Karpas-422 (cell line): Measurements from ENCODE around the gene CD79B. TPM values are rescaled to one million over a fixed set of nuclear protein-coding genes. Genes with fewer than 3 reads are reported as not detected.

ENCODE experiments used
- DNase-seq: peaks from one replicate; pipeline ENCODE4 v3.0.0-alpha.2; 2015
- H2AFZ ChIP-seq: fragments of 200-600 bp; sonication (generic); 2 replicates; pipeline ENCODE4 v1.6.1; 2014; ENCODE audit warnings: antibody characterized with exemption, low read length, mixed read lengths
- H3K27ac ChIP-seq: fragments of 200-600 bp; sonication (generic); 2 replicates; pipeline ENCODE4 v1.5.1; 2014; ENCODE audit warnings: mild to moderate bottlenecking, low read length, moderate library complexity
- H3K27me3 ChIP-seq: fragments of 200-600 bp; sonication (generic); 2 replicates; pipeline ENCODE4 v1.6.1; 2014; ENCODE audit warnings: low read length, mixed read lengths
- H3K36me3 ChIP-seq: fragments of 200-600 bp; sonication (generic); 2 replicates; pipeline ENCODE4 v1.6.1; 2014; ENCODE audit warnings: low read length, mixed read lengths; ENCODE audit not compliant: insufficient read depth
- H3K4me1 ChIP-seq: fragments of 200-600 bp; sonication (generic); 2 replicates; pipeline ENCODE4 v1.6.1; 2014; ENCODE audit warnings: mild to moderate bottlenecking, low read length, mixed read lengths
- H3K4me2 ChIP-seq: fragments of 200-600 bp; sonication (generic); 2 replicates; pipeline ENCODE4 v1.6.1; 2014; ENCODE audit warnings: low read length, low read depth, mild to moderate bottlenecking; ENCODE audit not compliant: poor library complexity, severe bottlenecking
- H3K4me3 ChIP-seq: fragments of 200-600 bp; sonication (generic); 2 replicates; pipeline ENCODE4 v1.5.1; 2014; ENCODE audit warnings: mild to moderate bottlenecking, antibody characterized with exemption, low read length, mixed read lengths
- H3K79me2 ChIP-seq: fragments of 200-600 bp; sonication (generic); 2 replicates; pipeline ENCODE4 v1.6.1; 2014; ENCODE audit warnings: mild to moderate bottlenecking, low read length, mixed read lengths
- H3K9ac ChIP-seq: fragments of 200-600 bp; sonication (generic); 2 replicates; pipeline ENCODE4 v1.6.0; 2014; ENCODE audit warnings: low read length
- H3K9me2 ChIP-seq: fragments of 200-600 bp; sonication (generic), shearing (Covaris generic); replicated peaks from 2 replicates; pipeline ENCODE4 v1.6.0; 2014; ENCODE audit warnings: mild to moderate bottlenecking, low read length, moderate library complexity; ENCODE audit not compliant: insufficient read depth
- H3K9me3 ChIP-seq: fragments of 300-700, 200-600 bp; sonication (generic); 2 replicates; pipeline ENCODE4 v1.6.1; 2014; ENCODE audit warnings: low read length, mixed read lengths
- H4K20me1 ChIP-seq: fragments of 200-600 bp; sonication (generic); 2 replicates; pipeline ENCODE4 v1.6.1; 2014; ENCODE audit warnings: mild to moderate bottlenecking, antibody characterized with exemption, low read length, low read depth; ENCODE audit not compliant: insufficient read depth
- total RNA-seq: library from RNA; depleted of rRNA; stranded (reverse); fragments of >200 nt; shearing (Covaris generic); gene quantifications from 2 replicates; pipeline ENCODE4 v1.2.3, GENCODE V29; 2014; ENCODE audit warnings: low replicate concordance

The CD79B gene
- total RNA-seq, 1 experiment from 2014 or later = 545 TPM

DNA sequence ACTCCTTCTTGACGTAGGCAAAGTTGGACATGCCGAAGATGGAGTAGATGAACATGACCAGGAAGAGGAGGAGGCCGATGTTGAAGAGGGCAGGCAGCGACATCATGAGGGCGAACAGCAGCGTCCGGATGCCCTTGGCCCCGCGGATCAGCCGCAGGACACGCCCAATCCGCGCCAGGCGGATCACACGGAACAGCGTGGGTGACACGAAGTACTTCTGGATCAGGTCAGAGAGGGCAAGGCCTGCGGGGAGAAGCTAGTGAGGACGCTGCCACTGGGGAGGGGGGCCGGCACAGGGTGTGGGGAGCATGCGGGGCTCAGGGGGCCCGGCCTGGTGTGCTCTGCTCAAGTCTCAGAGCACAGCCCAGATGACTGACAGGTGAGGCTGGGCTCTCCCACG is 9.6 kb upstream of the CD79B start:
- no peak overlapping the region for H3K4me2 ChIP-seq
- H3K79me2 ChIP-seq = no peaks in the 10 kb centered on the region
- no peaks in the 10 kb centered on the region for H3K9me2 ChIP-seq
- H3K9ac ChIP-seq = no peak overlapping the region
- no peaks in the 10 kb centered on the region for H4K20me1 ChIP-seq
- H2AFZ ChIP-seq = no peak overlapping the region
- no peaks in the 10 kb centered on the region for H3K27me3 ChIP-seq
- DNase-seq = no peak
- H3K9me3 ChIP-seq = no peaks in the 10 kb centered on the region
- H3K4me1 ChIP-seq = peaks cover 21% of the 10 kb centered on the region
- no peak overlapping the region for H3K27ac ChIP-seq
- H3K36me3 ChIP-seq = no peaks in the 10 kb centered on the region
- H3K4me3 ChIP-seq = no peak overlapping the region

DNA sequence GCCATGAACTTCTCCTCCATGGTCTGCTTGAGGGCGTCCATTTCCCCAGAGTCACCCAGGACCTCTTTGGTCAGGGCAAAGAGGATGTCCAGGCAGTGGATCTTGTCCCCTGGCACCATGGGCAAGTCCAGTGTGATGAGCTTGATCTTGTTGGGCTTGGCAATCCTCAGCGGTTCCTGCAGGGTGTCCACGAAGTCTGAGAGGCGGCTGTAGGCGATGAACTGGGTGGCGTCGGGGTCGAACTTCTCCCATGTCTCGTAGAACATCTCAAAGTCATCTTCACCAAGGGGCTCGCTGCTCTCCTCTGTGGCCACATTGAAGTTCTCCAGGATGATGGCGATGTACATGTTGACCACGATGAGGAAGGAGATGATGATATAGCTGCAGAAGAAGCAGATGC is 9.0 kb upstream of the CD79B start:
- no peak for DNase-seq
- Histone ChIP-seq H3K4me1 (peaks cover 21% of the 10 kb centered on the region), H3K27me3 (no peaks in the 10 kb centered on the region), H3K4me3 (no peak overlapping the region), H3K9me2 (no peaks in the 10 kb centered on the region), H3K9ac (no peak overlapping the region), H3K9me3 (no peaks in the 10 kb centered on the region), H2AFZ (no peak overlapping the region), H3K27ac (no peak overlapping the region), H4K20me1 (no peaks in the 10 kb centered on the region), H3K79me2 (no peaks in the 10 kb centered on the region), H3K36me3 (no peaks in the 10 kb centered on the region), H3K4me2 (no peak overlapping the region)

DNA sequence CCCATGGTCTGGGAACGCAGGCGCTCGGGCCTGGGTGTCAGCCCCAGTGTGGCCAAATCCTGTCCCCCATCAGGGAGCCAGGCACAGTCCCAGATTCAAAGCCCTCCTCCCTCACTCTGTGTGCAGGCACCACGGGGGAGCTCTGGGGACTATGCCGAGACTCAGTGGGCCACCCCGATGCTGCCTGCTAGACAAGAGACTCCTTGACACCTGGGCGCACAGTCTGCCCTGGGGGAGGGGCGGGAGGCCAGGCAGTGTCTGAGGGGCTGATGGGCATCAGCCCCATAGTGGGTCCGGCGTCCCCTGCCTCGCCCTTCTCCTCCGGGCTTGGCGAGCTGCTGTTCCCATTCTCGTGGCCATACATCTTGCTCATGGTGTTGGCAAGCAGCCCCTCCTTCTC is 8.5 kb upstream of the CD79B start:
- Histone ChIP-seq H3K9me2 (no peaks in the 10 kb centered on the region), H3K27me3 (no peaks in the 10 kb centered on the region), H2AFZ (no peak overlapping the region), H3K4me2 (no peak overlapping the region), H3K27ac (no peak overlapping the region), H3K36me3 (no peaks in the 10 kb centered on the region), H3K4me1 (peaks cover 17% of the 10 kb centered on the region), H4K20me1 (no peaks in the 10 kb centered on the region), H3K9me3 (no peaks in the 10 kb centered on the region), H3K4me3 (no peak overlapping the region), H3K9ac (no peak overlapping the region), H3K79me2 (no peaks in the 10 kb centered on the region)
- no peak for DNase-seq

DNA sequence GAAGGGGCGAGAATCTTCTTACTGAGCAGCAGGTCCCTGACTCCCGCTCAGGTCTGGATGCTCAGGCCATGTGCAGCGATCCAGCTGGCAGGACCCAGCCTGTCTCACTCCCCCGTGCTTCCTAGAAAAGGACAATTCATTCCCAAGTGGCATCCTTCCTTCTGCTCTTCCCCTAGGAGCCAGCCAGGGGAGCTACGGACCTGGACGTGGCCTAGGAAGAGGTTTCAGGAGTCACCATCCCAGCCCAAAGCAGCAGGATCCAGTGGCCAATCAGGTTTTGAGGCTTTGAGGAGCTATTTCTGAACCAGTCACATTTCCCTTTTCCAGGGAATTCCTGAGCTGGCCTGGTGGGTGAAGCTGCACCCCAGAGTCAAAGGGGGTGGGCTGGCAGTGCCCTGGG is 7.8 kb upstream of the CD79B start:
- Histone ChIP-seq H3K4me1 (peaks cover 19% of the 10 kb centered on the region), H3K27ac (no peak overlapping the region), H3K9ac (no peak overlapping the region), H3K79me2 (no peaks in the 10 kb centered on the region), H3K36me3 (no peaks in the 10 kb centered on the region), H3K4me3 (no peak overlapping the region), H3K9me3 (no peaks in the 10 kb centered on the region), H3K9me2 (no peaks in the 10 kb centered on the region), H2AFZ (no peak overlapping the region), H3K4me2 (no peak overlapping the region), H3K27me3 (no peaks in the 10 kb centered on the region), H4K20me1 (no peaks in the 10 kb centered on the region)
- DNase-seq = no peak

DNA sequence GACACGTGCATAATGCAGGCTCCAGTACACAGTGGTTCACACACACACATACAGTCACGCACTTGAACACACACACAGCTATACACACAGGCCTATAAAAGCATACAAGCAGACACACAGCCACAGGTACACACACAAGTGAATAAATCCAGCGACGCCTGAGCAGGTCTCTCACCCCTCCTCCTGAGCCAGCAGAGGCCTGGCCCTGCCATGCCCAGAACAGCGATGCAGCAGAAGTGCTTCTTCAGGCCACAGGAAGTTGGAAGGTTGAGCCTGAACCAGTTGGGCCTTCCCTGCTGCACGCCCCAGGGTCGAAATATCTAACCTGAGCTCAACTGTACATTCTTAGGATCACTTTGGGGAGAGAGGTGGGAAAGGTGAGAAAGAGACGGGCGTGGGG is 7.3 kb upstream of the CD79B start:
- no peaks in the 10 kb centered on the region for H3K27me3 ChIP-seq
- no peak for DNase-seq
- H3K4me1 ChIP-seq = peaks cover 24% of the 10 kb centered on the region
- no peak overlapping the region for H3K4me3 ChIP-seq
- no peaks in the 10 kb centered on the region for H3K36me3 ChIP-seq
- no peak overlapping the region for H2AFZ ChIP-seq
- no peak overlapping the region for H3K4me2 ChIP-seq
- H3K27ac ChIP-seq = no peak overlapping the region
- no peak overlapping the region for H3K9ac ChIP-seq
- H4K20me1 ChIP-seq = no peaks in the 10 kb centered on the region
- no peaks in the 10 kb centered on the region for H3K9me2 ChIP-seq
- no peaks in the 10 kb centered on the region for H3K9me3 ChIP-seq
- H3K79me2 ChIP-seq = no peaks in the 10 kb centered on the region

DNA sequence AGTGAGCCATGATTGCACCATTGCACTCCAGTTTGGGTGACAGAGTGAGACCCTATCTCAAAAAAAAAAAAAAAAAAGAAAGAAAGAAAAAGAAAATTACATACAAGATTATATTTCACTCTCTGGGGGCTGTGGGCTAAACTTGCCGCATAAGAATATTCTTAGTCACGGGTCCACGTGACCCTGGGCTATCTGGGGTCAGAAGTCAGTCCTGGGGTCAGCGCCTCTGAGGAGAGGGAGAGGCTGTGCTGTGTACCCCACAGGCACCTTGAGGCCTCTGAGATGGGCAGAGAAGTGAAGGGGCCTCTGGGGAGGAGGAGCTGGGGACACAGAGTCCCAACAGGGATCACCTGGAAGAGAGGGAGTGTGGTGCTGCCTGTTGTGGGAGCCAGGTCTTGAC is 5.8 kb upstream of the CD79B start:
- H3K9me2 ChIP-seq = no peaks in the 10 kb centered on the region
- H3K27me3 ChIP-seq = no peaks in the 10 kb centered on the region
- H3K27ac ChIP-seq = no peak overlapping the region
- peaks cover 39% of the 10 kb centered on the region for H3K4me1 ChIP-seq
- H3K36me3 ChIP-seq = no peaks in the 10 kb centered on the region
- H3K9me3 ChIP-seq = no peaks in the 10 kb centered on the region
- no peak overlapping the region for H3K4me2 ChIP-seq
- no peak overlapping the region for H2AFZ ChIP-seq
- H3K79me2 ChIP-seq = no peaks in the 10 kb centered on the region
- H4K20me1 ChIP-seq = no peaks in the 10 kb centered on the region
- no peak for DNase-seq
- H3K9ac ChIP-seq = no peak overlapping the region
- no peak overlapping the region for H3K4me3 ChIP-seq

DNA sequence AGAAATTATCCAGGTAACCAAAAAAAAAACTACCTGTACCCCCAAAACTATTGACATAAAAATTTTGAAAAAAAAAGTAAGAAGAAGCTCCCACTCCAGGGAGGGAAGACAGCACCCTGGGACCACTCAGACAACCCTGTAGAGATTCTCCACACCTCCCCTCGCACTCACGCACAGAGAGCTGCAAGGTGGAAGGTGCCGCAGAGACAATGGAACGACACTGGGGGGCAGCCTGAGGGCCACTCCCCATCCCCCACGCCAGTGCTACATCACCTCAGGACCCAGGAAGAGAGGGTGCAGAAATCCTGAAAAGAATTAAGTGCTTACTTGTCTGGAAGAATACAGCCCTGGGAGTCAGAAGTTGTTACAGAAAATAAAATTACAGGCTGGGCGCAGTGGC is 5.2 kb upstream of the CD79B start:
- H3K4me3 ChIP-seq = no peak overlapping the region
- H3K9ac ChIP-seq = no peak overlapping the region
- H2AFZ ChIP-seq = no peak overlapping the region
- H3K27ac ChIP-seq = no peak overlapping the region
- no peaks in the 10 kb centered on the region for H3K27me3 ChIP-seq
- H3K4me1 ChIP-seq = peaks cover 45% of the 10 kb centered on the region
- no peak for DNase-seq
- no peaks in the 10 kb centered on the region for H3K9me3 ChIP-seq
- H4K20me1 ChIP-seq = no peaks in the 10 kb centered on the region
- H3K4me2 ChIP-seq = peak overlapping the region; percentile 23
- no peaks in the 10 kb centered on the region for H3K9me2 ChIP-seq
- H3K36me3 ChIP-seq = no peaks in the 10 kb centered on the region
- H3K79me2 ChIP-seq = no peaks in the 10 kb centered on the region

DNA sequence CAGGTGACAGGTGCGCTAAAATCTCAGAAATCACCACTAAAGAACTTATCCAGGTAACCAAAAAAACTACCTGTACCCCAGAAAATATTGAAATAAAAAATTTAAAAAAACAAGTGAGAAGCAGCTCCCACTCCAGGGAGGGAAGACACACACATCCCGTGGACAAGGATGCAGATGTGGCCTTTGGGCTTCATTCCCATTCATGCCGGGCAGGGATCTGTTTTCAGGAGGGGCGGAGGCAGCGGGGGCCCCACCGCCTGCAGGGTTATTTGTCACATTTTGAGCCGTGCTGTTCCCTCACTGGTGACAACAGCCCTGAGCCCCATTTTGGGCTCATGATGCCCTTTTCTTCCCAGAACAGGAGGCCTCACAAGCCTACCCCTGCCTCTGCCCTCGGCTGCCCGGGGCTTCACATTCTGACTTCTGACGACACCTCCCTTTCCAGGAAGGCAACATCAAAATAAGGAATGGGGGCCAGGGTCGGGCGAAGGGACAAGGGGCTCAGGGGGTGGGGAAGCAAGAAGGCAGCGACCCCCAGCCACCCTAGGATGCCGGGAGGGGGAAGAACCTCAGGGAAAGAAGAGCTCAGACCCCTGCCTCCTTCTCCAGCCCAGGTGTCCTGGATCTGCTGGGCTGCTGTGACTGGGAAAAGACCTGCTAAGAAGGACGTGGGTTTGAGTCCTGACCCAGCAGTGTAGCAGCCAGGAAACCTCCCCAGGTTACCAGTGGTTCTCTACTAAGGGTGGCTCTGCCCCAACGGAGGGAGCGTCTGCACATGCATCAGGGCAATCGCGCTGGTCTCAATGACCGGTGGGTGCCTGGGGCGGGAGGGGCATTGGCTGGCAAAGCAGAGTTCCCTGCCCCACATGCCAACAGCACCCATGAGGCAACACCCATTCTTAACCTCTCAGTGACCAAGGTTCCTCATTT is 2.3 kb upstream of the CD79B start:
- no peak for DNase-seq
- H3K79me2 ChIP-seq = peaks cover 27% of the 10 kb centered on the region
- peak overlapping the region; percentile 18 for H3K4me2 ChIP-seq
- H3K9me3 ChIP-seq = no peaks in the 10 kb centered on the region
- no peak overlapping the region for H3K27ac ChIP-seq
- H3K4me3 ChIP-seq = no peak overlapping the region
- H3K9me2 ChIP-seq = no peaks in the 10 kb centered on the region
- no peak overlapping the region for H2AFZ ChIP-seq
- H3K27me3 ChIP-seq = no peaks in the 10 kb centered on the region
- H3K9ac ChIP-seq = peak overlapping the region; percentile 25; the same call in 1 of the 2 replicates
- peaks cover 23% of the 10 kb centered on the region for H3K36me3 ChIP-seq
- H3K4me1 ChIP-seq = peaks cover 65% of the 10 kb centered on the region
- H4K20me1 ChIP-seq = peaks cover 15% of the 10 kb centered on the region
